ENCODE measurements around the gene BORCS5. TPM values are rescaled to one million over a fixed set of nuclear protein-coding genes. Genes with fewer than 3 reads are reported as not detected.
"Not testable (repeated sequence)": the region's sequence is repeated elsewhere in the genome, so short reads cannot be mapped to it uniquely, and the experiment has no call there.

BORCS5 gene
- total and polyA plus RNA-seq, 2 experiments from 2014 or later = 11.3 to 12.6 TPM

GRCh38 chr12:12406762-12407161 lies 49.9 kb downstream of the BORCS5 start (continued):
- TF ChIP-seq ETS1 (IDR thresholded peaks at IDR 0.05) = no peak
- TF ChIP-seq CREB1 (CRISPR knock-in tag; IDR thresholded peaks at IDR 0.05; ENCODE audit: low read depth) = no peak
- no peak for TF ChIP-seq JUNB (IDR thresholded peaks at IDR 0.05; ENCODE audit: unreplicated experiment)
- TF ChIP-seq EZH2 (IDR thresholded peaks at IDR 0.05; ENCODE audit: low read depth, unreplicated experiment) = no peak
- TF ChIP-seq POLR2AphosphoS5 (IDR thresholded peaks at IDR 0.05; ENCODE audit: low read depth) = no peak
- TF ChIP-seq REST (IDR thresholded peaks at IDR 0.05; ENCODE audit: unreplicated experiment) = no peak

GRCh38 chr12:12408265-12408690 lies 51.4 kb downstream of the BORCS5 start:
- Histone ChIP-seq H3K27me3 (ENCODE audit: insufficient read depth) (no peaks in the 10 kb centered on the region), H3K4me3 (no peak overlapping the region), H3K27ac (ENCODE audit: low read depth) (no peak overlapping the region), H3K4me2 (no peak overlapping the region), H3F3A (replicated peaks; ENCODE audit: low read depth) (no peaks in the 10 kb centered on the region), H3K79me2 (replicated peaks; ENCODE audit: insufficient read depth) (no peaks in the 10 kb centered on the region), H3K4me1 (ENCODE audit: insufficient read depth) (peaks cover 8% of the 10 kb centered on the region; the same call in 1 of the 2 replicates), H3K9me2 (ENCODE audit: insufficient read depth) (no peaks in the 10 kb centered on the region), H2AFZ (no peak overlapping the region), H4K20me1 (replicated peaks; ENCODE audit: insufficient read depth) (no peaks in the 10 kb centered on the region), H3K36me3 (ENCODE audit: insufficient read depth) (no peaks in the 10 kb centered on the region)
- Mint-ChIP-seq H3K36me3 (ENCODE audit: low read depth) (peaks cover 14% of the 10 kb centered on the region; the same call in 2 of the 3 replicates), H3K9me3 (peaks cover 15% of the 10 kb centered on the region), H3K4me1 (peaks cover 9% of the 10 kb centered on the region; the same call in 2 of the 3 replicates), H3K27ac (no peak overlapping the region), H3K4me3 (no peak overlapping the region), H3K27me3 (ENCODE audit: insufficient read depth, low read depth, poor library complexity) (peaks cover 2% of the 10 kb centered on the region)
- no peak for TF ChIP-seq CREB1 (CRISPR knock-in tag; IDR thresholded peaks at IDR 0.05; ENCODE audit: low read depth)
- no peak for DNase-seq (ENCODE audit: low spot score)
- no peak for ATAC-seq

GRCh38 chr12:12409337-12409736 lies 52.5 kb downstream of the BORCS5 start:
- H3K79me2 ChIP-seq (replicated peaks; ENCODE audit: insufficient read depth); H3K4me3 ChIP-seq; H3K27me3 Mint-ChIP-seq (ENCODE audit: insufficient read depth, low read depth, poor library complexity); DNase-seq (ENCODE audit: low spot score); ATAC-seq; H3K9me2 ChIP-seq (ENCODE audit: insufficient read depth); H3K27ac Mint-ChIP-seq; H3K36me3 ChIP-seq (ENCODE audit: insufficient read depth); H3K4me3 Mint-ChIP-seq; H3F3A ChIP-seq (replicated peaks; ENCODE audit: low read depth); H4K20me1 ChIP-seq (replicated peaks; ENCODE audit: insufficient read depth); H3K27me3 ChIP-seq (ENCODE audit: insufficient read depth); H3K4me2 ChIP-seq; H2AFZ ChIP-seq; H3K4me1 Mint-ChIP-seq; H3K4me1 ChIP-seq (ENCODE audit: insufficient read depth); H3K27ac ChIP-seq (ENCODE audit: low read depth): not testable (repeated sequence)
- H3K36me3 Mint-ChIP-seq (ENCODE audit: low read depth) = peaks cover 16% of the 10 kb centered on the region; the same call in 2 of the 3 replicates
- H3K9me3 Mint-ChIP-seq = peaks cover 17% of the 10 kb centered on the region
